Panc1 (cell line): ENCODE results near the gene TK2. TPM values are rescaled to one million over a fixed set of nuclear protein-coding genes. Genes with fewer than 3 reads are reported as not detected.

Experiments used
- ATAC-seq: fragments of 200-7000 bp; cut with Tn5 transposase; 2 replicates; pipeline ENCODE4 v1.9.1; 2020; ENCODE audit warnings: mild to moderate bottlenecking, moderate library complexity
- BruUV-seq: library from RNA; stranded (reverse); fragments of 400-500 nt; replicated peaks from 2 replicates; lab custom pipeline; 2021; lab: Mats Ljungman, UMichigan
- CTCF ChIA-PET: fragments of 300-600 bp; sonication (Branson Sonifier 250); formaldehyde crosslinking; loops from one replicate; lab custom pipeline; 2022; ENCODE audit warnings: antibody characterized with exemption; lab: Charles Lee
- POLR2A ChIA-PET: fragments of 300-600 bp; sonication (Branson Sonifier 250); formaldehyde crosslinking; loops from one replicate; lab custom pipeline; 2022; ENCODE audit warnings: antibody characterized with exemption; lab: Charles Lee
- DNase-seq: peaks from one replicate; pipeline ENCODE4 v3.0.0-alpha.2; 2010; ENCODE audit warnings: low read depth, low spot score
- H3K27ac ChIP-seq: 2 replicates; pipeline ENCODE4 v1.5.1; 2011; ENCODE audit warnings: mild to moderate bottlenecking, low read length, inconsistent platforms
- H3K27me3 ChIP-seq: fragments of 200-500 bp; sonication (Bioruptor generic); 2 replicates; pipeline ENCODE4 v1.6.0; 2014; ENCODE audit warnings: low read length, inconsistent platforms; ENCODE audit not compliant: control insufficient read depth, insufficient read depth
- H3K36me3 ChIP-seq: fragments of 200-500 bp; sonication (Bioruptor generic); 2 replicates; pipeline ENCODE4 v1.5.1; 2014; ENCODE audit warnings: inconsistent platforms, mild to moderate bottlenecking, low read length, moderate library complexity; ENCODE audit not compliant: control insufficient read depth, insufficient read depth
- H3K4me1 ChIP-seq: 2 replicates; pipeline ENCODE4 v1.5.1; 2011; ENCODE audit warnings: inconsistent platforms, mild to moderate bottlenecking, low read length, moderate library complexity; ENCODE audit not compliant: control insufficient read depth, insufficient read depth
- H3K4me3 ChIP-seq, 2 experiments: 2 replicates each; pipeline ENCODE4 v1.5.1; 2011 to 2012; ENCODE audit warnings: low read depth in 2 of 2, low read length in 2 of 2, mild to moderate bottlenecking in 2 of 2, inconsistent platforms in 1 of 2, moderate library complexity in 1 of 2
- H3K9me3 ChIP-seq: fragments of 200-500 bp; sonication (Bioruptor generic); 2 replicates; pipeline ENCODE4 v1.5.1; 2014; ENCODE audit warnings: low read depth, mild to moderate bottlenecking, inconsistent platforms, low read length, moderate library complexity; ENCODE audit not compliant: control insufficient read depth, insufficient read depth
- POLR2AphosphoS5 ChIP-seq: IDR thresholded peaks from 2 replicates; pipeline ENCODE4 v1.6.1; 2012; ENCODE audit warnings: mild to moderate bottlenecking, low read depth, low read length, moderate library complexity
- SIN3A ChIP-seq: IDR thresholded peaks from 2 replicates; pipeline ENCODE4 v1.6.1; 2012; ENCODE audit warnings: low read depth, mild to moderate bottlenecking, low read length, moderate library complexity, borderline replicate concordance; ENCODE audit not compliant: insufficient read depth
- TCF7L2 ChIP-seq: IDR thresholded peaks from 2 replicates; pipeline ENCODE4 v1.6.1; 2011; ENCODE audit warnings: mild to moderate bottlenecking, low read depth, low read length, inconsistent platforms
- in situ Hi-C: cut with HindIII; loops from 2 replicates; pipeline ENCODE4 v1.10.0; 2016; ENCODE audit warnings: low sequenced_read_pairs, low pct_unique_long_range_greater_than_20kb
- intact Hi-C: fragments of 100-400 bp; cut with micrococcal nuclease; formaldehyde crosslinking; loops from one replicate; pipeline ENCODE4 v1.10.0; 2022; ENCODE audit not compliant: unreplicated experiment
- total RNA-seq: library from RNA; stranded (reverse); gene quantifications from one replicate; pipeline ENCODE4 v1.2.1, GENCODE V29; 2021; ENCODE audit not compliant: unreplicated experiment
- TF ChIP-seq, protein P1 (sequence below), 2 experiments: IDR thresholded peaks; 2 replicates each; pipeline ENCODE4 v1.6.1; 2011 to 2012; ENCODE audit warnings: low read depth in 2 of 2, control low read depth in 1 of 2, low read length in 1 of 2, mild to moderate bottlenecking in 1 of 2, moderate library complexity in 1 of 2; ENCODE audit not compliant: insufficient read depth in 1 of 2
- TF ChIP-seq, protein P2 (sequence below): fragments of 450-650 bp; IDR thresholded peaks from 2 replicates; pipeline ENCODE4 v1.5.1; 2017; ENCODE audit warnings: mild to moderate bottlenecking

The TK2 gene
- total RNA-seq, 1 experiment from 2014 or later = 17.1 TPM

- H3K9me3 ChIP-seq = no peaks in the 10 kb centered on the region
- no peaks in the 10 kb centered on the region for H3K36me3 ChIP-seq
- ChIA-PET CTCF (interaction anchor here (0.6 to 2.1 kb wide), 3 partner anchors 13 to 68 kb away, joined by 3 to 9 read pairs (median 3); no protein-coding TSS in a partner anchor), POLR2A (no interaction called here)
- no peak overlapping the region for H3K27ac ChIP-seq
- H3K4me3 ChIP-seq = no peak overlapping the region
- ATAC-seq (no peak), DNase-seq (no peak)
- no peaks in the 10 kb centered on the region for H3K27me3 ChIP-seq
- no peaks in the 10 kb centered on the region for H3K4me1 ChIP-seq
- in situ Hi-C loops = no loop called here
- TF ChIP-seq POLR2AphosphoS5 (no peak), TCF7L2 (no peak), SIN3A (no peak)
- TF ChIP-seq, protein P1, sequence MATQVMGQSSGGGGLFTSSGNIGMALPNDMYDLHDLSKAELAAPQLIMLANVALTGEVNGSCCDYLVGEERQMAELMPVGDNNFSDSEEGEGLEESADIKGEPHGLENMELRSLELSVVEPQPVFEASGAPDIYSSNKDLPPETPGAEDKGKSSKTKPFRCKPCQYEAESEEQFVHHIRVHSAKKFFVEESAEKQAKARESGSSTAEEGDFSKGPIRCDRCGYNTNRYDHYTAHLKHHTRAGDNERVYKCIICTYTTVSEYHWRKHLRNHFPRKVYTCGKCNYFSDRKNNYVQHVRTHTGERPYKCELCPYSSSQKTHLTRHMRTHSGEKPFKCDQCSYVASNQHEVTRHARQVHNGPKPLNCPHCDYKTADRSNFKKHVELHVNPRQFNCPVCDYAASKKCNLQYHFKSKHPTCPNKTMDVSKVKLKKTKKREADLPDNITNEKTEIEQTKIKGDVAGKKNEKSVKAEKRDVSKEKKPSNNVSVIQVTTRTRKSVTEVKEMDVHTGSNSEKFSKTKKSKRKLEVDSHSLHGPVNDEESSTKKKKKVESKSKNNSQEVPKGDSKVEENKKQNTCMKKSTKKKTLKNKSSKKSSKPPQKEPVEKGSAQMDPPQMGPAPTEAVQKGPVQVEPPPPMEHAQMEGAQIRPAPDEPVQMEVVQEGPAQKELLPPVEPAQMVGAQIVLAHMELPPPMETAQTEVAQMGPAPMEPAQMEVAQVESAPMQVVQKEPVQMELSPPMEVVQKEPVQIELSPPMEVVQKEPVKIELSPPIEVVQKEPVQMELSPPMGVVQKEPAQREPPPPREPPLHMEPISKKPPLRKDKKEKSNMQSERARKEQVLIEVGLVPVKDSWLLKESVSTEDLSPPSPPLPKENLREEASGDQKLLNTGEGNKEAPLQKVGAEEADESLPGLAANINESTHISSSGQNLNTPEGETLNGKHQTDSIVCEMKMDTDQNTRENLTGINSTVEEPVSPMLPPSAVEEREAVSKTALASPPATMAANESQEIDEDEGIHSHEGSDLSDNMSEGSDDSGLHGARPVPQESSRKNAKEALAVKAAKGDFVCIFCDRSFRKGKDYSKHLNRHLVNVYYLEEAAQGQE (IDR thresholded peaks at IDR 0.05; ENCODE audit: insufficient read depth in 1 of 2, low read depth in 2 of 2, low read length in 1 of 2) = no peak
- TF ChIP-seq, protein P2, sequence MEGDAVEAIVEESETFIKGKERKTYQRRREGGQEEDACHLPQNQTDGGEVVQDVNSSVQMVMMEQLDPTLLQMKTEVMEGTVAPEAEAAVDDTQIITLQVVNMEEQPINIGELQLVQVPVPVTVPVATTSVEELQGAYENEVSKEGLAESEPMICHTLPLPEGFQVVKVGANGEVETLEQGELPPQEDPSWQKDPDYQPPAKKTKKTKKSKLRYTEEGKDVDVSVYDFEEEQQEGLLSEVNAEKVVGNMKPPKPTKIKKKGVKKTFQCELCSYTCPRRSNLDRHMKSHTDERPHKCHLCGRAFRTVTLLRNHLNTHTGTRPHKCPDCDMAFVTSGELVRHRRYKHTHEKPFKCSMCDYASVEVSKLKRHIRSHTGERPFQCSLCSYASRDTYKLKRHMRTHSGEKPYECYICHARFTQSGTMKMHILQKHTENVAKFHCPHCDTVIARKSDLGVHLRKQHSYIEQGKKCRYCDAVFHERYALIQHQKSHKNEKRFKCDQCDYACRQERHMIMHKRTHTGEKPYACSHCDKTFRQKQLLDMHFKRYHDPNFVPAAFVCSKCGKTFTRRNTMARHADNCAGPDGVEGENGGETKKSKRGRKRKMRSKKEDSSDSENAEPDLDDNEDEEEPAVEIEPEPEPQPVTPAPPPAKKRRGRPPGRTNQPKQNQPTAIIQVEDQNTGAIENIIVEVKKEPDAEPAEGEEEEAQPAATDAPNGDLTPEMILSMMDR = no peak
- no TSS peak for BruUV-seq
- intact Hi-C loops = no loop called here
Observed at GRCh38 chr16:66474750-66475199, 75.1 kb downstream of the TK2 start.

- DNase-seq = no peak
- intact Hi-C loops = no loop called here
- Histone ChIP-seq H3K4me1 (no peaks in the 10 kb centered on the region), H3K27ac (no peak overlapping the region), H3K27me3 (no peaks in the 10 kb centered on the region), H3K4me3 (no peak overlapping the region), H3K9me3 (no peaks in the 10 kb centered on the region), H3K36me3 (no peaks in the 10 kb centered on the region)
- ChIA-PET POLR2A (no interaction called here), CTCF (interaction anchor here (0.6 to 0.7 kb wide), 2 partner anchors 14 to 17 kb away, joined by 3 read pairs; no protein-coding TSS in a partner anchor)
- in situ Hi-C loops = no loop called here
- no peak for ATAC-seq
- no TSS peak for BruUV-seq
- TF ChIP-seq TCF7L2 = no peak
- no peak for TF ChIP-seq SIN3A
- no peak for TF ChIP-seq POLR2AphosphoS5
- TF ChIP-seq, protein P2 = no peak
- TF ChIP-seq, protein P1 (IDR thresholded peaks at IDR 0.05; ENCODE audit: insufficient read depth in 1 of 2, low read depth in 2 of 2, low read length in 1 of 2) = no peak
Observed at GRCh38 chr16:66473654-66474519, 76.0 kb downstream of the TK2 start.
